GM21423 (cell line): Measurements from ENCODE around the gene TMEM145.
"Not testable (repeated sequence)": the region's sequence is repeated elsewhere in the genome, so short reads cannot be mapped to it uniquely, and the experiment has no call there.

Experiments used
- ATAC-seq: cut with Tn5 transposase; IDR thresholded peaks from one replicate; pipeline ENCODE4 v1.9.1; 2021; ENCODE audit warnings: mild to moderate bottlenecking, moderate library complexity; ENCODE audit not compliant: unreplicated experiment

Gene TMEM145

DNA sequence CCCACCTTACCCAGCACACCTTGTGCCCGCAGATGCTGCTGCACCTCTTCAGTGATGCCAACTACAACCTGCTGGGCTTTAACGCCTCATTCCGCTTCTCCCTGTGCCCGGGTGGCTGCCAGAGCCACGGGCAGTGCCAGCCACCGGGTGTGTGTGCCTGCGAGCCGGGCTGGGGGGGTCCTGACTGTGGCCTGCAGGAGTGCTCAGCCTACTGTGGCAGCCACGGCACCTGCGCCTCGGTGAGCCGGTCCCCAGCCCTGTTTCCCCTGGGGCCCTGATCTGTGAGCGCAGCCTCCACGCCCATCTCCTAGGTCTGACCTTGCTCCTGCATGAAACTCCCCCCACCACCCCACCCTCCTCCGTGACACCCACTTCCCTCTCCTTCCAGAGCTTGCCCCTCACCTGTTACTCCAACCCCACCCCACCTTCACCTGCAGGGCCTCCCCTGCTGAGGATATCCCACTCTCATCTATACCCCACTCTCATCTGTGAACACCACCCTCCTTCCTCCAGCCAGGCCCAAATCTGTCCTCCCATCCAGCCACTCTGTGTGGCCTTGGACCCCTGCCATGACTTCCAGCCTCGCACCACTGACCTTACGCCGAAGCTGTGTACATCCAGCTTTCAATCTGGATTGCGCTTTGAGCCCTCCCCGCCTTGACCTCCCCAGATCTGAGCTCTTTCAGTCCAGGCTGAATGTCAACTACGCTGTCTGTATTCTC lies 21.0 kb downstream of the TMEM145 start:
- ATAC-seq: no peak

DNA sequence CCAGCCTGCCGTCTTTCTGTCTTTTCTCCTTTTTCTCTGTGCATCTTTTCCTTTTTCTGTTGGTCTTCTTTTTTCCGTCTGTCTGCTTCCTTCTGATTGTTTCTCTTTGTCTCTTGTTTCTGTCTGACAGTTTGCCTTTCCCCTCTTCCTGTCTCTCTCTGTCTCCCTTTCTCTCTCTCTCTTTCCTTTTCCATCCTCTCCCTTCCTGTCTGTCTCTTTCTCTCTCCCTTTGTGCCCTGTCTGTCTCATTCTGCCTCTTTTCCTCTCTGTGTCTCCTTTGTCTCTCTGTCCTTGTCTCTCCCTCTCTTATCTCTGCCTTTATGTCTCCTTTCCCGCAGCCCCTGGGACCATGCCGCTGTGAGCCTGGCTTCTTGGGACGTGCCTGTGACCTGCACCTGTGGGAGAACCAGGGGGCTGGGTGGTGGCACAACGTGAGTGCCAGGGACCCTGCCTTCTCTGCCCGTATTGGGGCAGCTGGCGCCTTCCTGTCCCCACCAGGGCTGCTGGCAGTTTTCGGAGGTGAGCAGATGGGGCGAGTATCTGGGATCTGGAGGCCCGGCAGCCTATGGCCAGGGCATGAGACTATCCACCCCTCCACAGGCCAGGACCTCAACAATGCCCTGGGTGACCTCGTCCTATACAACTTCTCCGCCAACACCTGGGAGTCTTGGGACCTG lies 21.7 kb downstream of the TMEM145 start:
- no peak for ATAC-seq

DNA sequence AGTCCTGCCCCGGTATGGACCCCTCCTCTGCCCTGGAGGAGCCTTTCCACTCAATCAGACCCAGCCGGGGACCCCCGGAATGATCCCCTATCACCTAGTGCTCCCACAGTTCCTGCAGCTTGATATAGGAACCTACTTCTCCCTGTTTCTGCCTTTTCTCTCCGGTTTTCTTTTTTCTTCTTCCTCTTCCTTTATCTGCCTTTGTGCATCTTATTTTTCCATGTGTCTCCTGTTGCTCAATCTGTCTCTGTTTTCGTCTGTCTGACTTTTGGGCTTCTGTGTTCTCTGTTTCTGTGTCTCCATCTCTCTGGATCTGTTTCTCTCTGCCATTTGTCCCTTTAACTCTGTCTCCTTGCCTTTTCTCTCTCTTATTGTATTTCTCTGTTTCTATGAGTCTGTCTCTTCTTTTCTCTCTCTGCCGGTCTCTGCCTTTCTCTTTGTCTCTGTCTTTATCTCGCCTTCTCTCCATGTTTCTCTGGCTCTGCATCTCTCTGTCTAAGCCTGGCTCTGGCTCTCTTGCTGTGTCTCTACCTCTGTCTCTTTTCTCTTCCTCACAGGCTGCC lies 22.3 kb downstream of the TMEM145 start:
- ATAC-seq: no peak

- ATAC-seq: no peak
Measured at GRCh38 chr19:42335971-42336370, 22.9 kb downstream of the TMEM145 start.

GRCh38 chr19:42339126-42339860 lies 26.2 kb downstream of the TMEM145 start:
- ATAC-seq: not testable (repeated sequence)

GRCh38 chr19:42339922-42340321 lies 26.8 kb downstream of the TMEM145 start:
- not testable (repeated sequence) for ATAC-seq

- no peak for ATAC-seq
Measured at GRCh38 chr19:42343344-42344110, 30.4 kb downstream of the TMEM145 start.

GRCh38 chr19:42344336-42344893 lies 31.3 kb downstream of the TMEM145 start:
- no peak for ATAC-seq

DNA sequence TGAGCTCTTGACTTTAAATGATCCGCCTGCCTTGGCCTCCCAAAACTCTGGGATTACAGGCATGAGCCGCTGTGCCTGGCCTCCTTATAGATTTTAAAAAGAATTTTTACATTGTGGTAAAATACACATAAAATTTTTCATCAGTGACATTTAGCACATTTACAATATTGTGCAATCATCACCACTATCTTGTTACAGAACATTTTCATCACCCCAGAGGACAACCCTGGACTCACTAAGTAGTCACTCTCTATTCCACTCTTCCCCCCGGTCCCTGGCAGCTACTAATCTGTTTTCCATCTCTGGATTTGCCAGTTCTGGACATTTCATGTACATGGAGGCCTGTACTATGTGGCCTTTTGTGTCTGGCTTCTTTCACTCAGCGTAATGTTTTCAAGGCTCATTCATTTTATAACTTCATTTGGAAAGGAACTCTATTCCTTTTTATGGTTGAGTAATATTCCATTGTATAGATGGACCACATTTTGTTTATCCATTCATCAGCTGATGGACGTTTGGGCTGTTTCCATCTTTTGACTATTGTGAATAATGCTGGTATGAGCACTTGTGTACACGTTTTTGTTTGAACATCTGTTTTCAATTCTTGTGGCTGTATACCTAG lies 32.2 kb downstream of the TMEM145 start:
- no peak for ATAC-seq

GRCh38 chr19:42348211-42348610 lies 35.1 kb downstream of the TMEM145 start:
- no peak for ATAC-seq

DNA sequence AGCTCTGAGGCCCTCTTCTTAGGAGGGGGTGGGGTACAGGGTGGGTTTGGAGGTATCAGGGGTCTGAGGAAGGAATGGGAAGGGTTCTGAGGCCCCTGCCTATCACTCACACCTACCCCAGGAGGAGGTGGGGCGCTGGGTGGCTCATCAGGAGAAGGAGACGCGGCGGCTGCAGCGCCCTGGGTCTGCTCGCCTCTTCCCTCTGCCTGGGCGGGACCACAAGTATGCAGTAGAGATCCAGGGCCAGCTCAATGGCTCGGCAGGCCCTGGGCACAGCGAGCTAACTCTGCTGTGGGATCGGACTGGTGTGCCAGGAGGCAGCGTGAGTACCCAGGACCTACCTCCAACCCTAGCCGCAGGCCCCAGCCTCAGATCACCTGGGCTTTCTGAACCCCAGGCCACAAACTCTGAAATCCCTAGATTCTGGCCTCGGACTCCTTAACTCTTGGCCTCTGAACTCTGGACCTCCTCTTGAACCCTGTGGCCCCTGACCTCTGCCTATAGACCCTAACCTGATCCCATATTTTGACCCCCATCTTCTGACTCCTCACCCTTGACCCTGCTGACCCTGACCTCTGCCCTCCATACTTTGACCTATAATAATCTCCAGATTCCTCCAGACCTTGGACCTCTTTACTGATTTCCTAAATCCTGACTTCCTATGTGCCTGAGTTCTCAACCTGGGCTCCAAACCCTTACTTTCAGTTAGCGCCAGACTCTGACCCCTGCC lies 36.4 kb downstream of the TMEM145 start:
- no peak for ATAC-seq

GRCh38 chr19:42350417-42350816 lies 37.3 kb downstream of the TMEM145 start:
- ATAC-seq: no peak

DNA sequence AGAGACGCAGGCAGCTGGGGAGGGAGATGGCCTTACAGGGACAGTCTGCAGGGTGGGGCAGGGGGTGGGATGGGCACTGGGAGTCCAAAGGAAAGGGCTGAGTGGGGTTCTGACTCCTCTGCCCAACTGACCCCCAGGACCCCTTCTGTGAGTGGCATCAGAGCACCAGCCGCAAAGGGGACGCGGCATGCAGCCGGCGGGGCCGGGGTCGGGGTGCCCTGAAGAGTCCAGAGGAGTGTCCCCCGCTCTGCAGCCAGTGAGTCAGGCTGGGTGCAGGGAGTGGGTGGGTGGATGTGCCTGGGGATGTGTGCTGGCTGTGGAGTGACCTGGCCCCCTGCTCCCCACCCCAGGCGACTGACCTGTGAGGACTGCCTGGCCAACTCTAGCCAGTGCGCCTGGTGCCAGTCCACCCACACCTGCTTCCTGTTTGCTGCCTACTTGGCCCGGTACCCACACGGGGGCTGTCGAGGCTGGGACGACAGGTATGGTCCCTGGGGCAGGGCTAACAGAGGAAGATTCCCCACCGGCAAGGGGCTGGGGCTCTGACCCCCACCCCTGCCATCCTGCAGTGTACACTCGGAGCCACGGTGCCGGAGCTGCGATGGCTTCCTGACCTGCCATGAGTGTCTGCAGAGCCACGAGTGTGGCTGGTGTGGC lies 38.1 kb downstream of the TMEM145 start:
- no peak for ATAC-seq

DNA sequence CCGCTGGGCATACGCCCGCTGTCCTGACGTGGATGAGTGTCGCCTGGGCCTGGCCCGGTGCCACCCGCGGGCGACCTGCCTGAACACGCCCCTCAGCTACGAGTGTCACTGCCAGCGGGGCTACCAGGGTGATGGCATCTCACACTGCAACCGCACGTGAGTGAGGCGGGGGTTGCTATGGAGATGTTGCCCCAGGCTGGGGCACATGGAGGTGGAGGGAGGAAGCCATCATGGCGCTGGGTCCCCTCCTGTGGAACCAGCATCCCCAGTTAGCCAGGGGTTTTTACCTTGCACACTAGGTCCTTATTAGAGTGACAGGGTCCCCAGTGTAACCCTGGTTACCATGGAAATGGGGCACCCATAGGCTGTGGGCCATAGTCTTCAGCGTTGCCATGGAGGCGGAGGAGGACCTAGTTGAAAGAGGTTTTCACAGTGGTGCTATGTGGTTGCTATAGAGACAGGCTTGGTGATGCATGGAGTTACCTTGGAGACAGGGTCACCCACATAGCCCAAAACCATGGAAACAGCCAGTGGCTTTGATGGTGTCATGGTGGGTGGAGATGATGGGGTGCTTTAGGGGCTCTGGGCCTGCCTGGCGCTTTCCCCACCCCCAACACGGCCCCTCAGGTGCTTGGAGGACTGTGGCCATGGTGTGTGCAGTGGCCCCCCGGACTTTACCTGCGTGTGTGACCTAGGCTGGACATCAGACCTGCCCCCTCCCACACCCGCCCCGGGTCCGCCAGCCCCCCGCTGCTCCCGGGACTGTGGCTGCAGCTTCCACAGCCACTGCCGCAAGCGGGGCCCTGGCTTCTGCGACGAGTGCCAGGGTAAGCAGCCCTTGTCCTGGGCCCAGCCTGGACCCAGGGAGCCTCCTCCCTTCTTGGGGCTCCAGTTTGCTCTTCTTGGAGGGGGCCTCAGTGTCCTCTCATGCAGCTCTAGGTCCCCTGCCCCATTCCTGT lies 39.5 kb downstream of the TMEM145 start:
- ATAC-seq: no peak

GRCh38 chr19:42353341-42354015 lies 40.4 kb downstream of the TMEM145 start:
- ATAC-seq: no peak

GRCh38 chr19:42355896-42356295 lies 42.8 kb downstream of the TMEM145 start:
- no peak for ATAC-seq

DNA sequence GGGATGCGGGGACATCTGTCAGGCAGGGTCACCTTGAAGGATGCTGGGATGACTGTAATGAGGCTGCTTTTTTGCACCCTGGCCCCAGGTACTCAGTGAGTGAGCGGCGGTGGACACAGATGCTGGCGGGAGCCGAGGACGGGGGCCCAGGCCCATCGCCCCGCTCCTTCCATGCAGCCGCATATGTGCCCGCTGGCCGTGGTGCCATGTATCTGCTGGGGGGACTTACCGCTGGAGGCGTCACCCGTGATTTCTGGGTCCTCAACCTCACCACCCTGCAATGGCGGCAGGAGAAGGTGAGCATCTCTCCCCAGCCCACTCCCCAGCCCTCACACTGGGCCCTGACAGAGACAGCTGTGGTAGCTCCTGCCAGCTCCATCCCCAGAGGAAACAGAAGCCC lies 43.6 kb downstream of the TMEM145 start:
- ATAC-seq: no peak
